Endothelial cell of umbilical vein (primary cell): Measurements from ENCODE around the gene POLR3A. TPM values are rescaled to one million over a fixed set of nuclear protein-coding genes. Genes with fewer than 3 reads are reported as not detected.

ENCODE experiments used
- BruUV-seq: library from RNA; stranded (reverse); fragments of 400-500 nt; replicated peaks from 2 replicates; lab custom pipeline; 2021; lab: Mats Ljungman, UMichigan
- CTCF ChIA-PET: fragments of 300-600, 350-600 bp; sonication (Branson Sonifier 250); formaldehyde crosslinking; loops from one replicate; lab custom pipeline; 2021; ENCODE audit warnings: antibody characterized with exemption, inconsistent platforms; lab: Charles Lee
- POLR2A ChIA-PET: fragments of 300-600, 350-600 bp; sonication (Branson Sonifier 250); formaldehyde crosslinking; loops from one replicate; lab custom pipeline; 2021; ENCODE audit warnings: antibody characterized with exemption, inconsistent platforms; lab: Charles Lee
- DNase-seq: peaks from one replicate; pipeline ENCODE4 v3.0.0-alpha.2; 2011; ENCODE audit warnings: low read depth, low spot score
- FAIRE-seq: peaks from 2 replicates; lab custom pipeline; 2011; peaks lifted over from hg19 to GRCh38; lab: Jason Lieb, UNC
- H2AFZ ChIP-seq: 2 replicates; pipeline ENCODE4 v1.6.0; 2012; ENCODE audit warnings: low read depth, low read length, control low read depth, inconsistent platforms
- H3K27ac ChIP-seq: 2 replicates; pipeline ENCODE4 v1.5.1; 2011; ENCODE audit warnings: low read depth, mild to moderate bottlenecking, control low read depth, low read length, moderate library complexity; ENCODE audit not compliant: insufficient read depth
- H3K27me3 ChIP-seq, 2 experiments: 2 replicates each; pipeline versions ENCODE4 v1.6.0 to v1.6.1; 2011; ENCODE audit warnings: low read length in 2 of 2, mixed read lengths in 1 of 2; ENCODE audit not compliant: control insufficient read depth in 2 of 2, insufficient read depth in 2 of 2
- H3K36me3 ChIP-seq, 2 experiments: 2 replicates in 1 of 2; 3 replicates in 1 of 2; pipeline ENCODE4 v1.5.1; 2011; ENCODE audit warnings: low read length in 2 of 2, mild to moderate bottlenecking in 1 of 2, moderate library complexity in 1 of 2; ENCODE audit not compliant: control insufficient read depth in 2 of 2, insufficient read depth in 2 of 2; ENCODE audit errors: extremely low read depth in 1 of 2
- H3K4me1 ChIP-seq: 3 replicates; pipeline ENCODE4 v1.5.1; 2011; ENCODE audit warnings: mild to moderate bottlenecking, low read length; ENCODE audit not compliant: control insufficient read depth, insufficient read depth; ENCODE audit errors: extremely low read depth
- H3K4me2 ChIP-seq: 2 replicates; pipeline ENCODE4 v1.6.1; 2011; ENCODE audit warnings: low read length, control low read depth, mixed read lengths; ENCODE audit not compliant: insufficient read depth
- H3K4me3 ChIP-seq, 3 experiments: fragments of 200-600 bp in 1 of 3; sonication (generic), shearing (Covaris generic) in 1 of 3; replicated peaks in 1 of 3; 2 replicates each; pipeline ENCODE4 v1.5.1; 2011 to 2016; ENCODE audit warnings: control low read depth in 3 of 3, low read length in 3 of 3, mild to moderate bottlenecking in 2 of 3, inconsistent platforms in 1 of 3, low read depth in 1 of 3, moderate library complexity in 1 of 3; ENCODE audit not compliant: insufficient read depth in 1 of 3
- H3K79me2 ChIP-seq: 2 replicates; pipeline ENCODE4 v1.6.0; 2012; ENCODE audit warnings: low read length, inconsistent platforms; ENCODE audit not compliant: control insufficient read depth, insufficient read depth
- H3K9ac ChIP-seq: replicated peaks from 2 replicates; pipeline ENCODE3; 2011; ENCODE audit warnings: low read length, control low read depth; ENCODE audit not compliant: insufficient read depth; ENCODE audit errors: extremely low read depth
- H3K9me1 ChIP-seq: replicated peaks from 3 replicates; pipeline ENCODE4 v1.6.0; 2011; ENCODE audit warnings: mild to moderate bottlenecking, low read length; ENCODE audit not compliant: control insufficient read depth, insufficient read depth; ENCODE audit errors: extremely low read depth
- H3K9me3 ChIP-seq: replicated peaks from 2 replicates; pipeline ENCODE4 v1.5.1; 2012; ENCODE audit warnings: low read length, inconsistent platforms; ENCODE audit not compliant: control insufficient read depth, insufficient read depth
- H4K20me1 ChIP-seq: replicated peaks from 2 replicates; pipeline ENCODE3; 2011; ENCODE audit warnings: mild to moderate bottlenecking, low read length; ENCODE audit not compliant: control insufficient read depth, insufficient read depth; ENCODE audit errors: extremely low read depth
- EZH2 ChIP-seq: IDR thresholded peaks from 2 replicates; pipeline ENCODE4 v1.6.1; 2012; ENCODE audit warnings: borderline replicate concordance, low read depth, mild to moderate bottlenecking, moderate library complexity, low read length, inconsistent platforms; ENCODE audit not compliant: severe bottlenecking
- FOS ChIP-seq: IDR thresholded peaks from 2 replicates; pipeline ENCODE4 v1.6.1; 2011; ENCODE audit warnings: mild to moderate bottlenecking, low read length, moderate library complexity, borderline replicate concordance; ENCODE audit not compliant: insufficient read depth
- GATA2 ChIP-seq: IDR thresholded peaks from 2 replicates; pipeline ENCODE4 v1.7.0; 2011; ENCODE audit warnings: low read depth, mild to moderate bottlenecking, moderate library complexity, mixed read lengths, low read length; ENCODE audit not compliant: insufficient read length, insufficient read depth
- JUN ChIP-seq: IDR thresholded peaks from 2 replicates; pipeline ENCODE4 v1.6.1; 2011; ENCODE audit warnings: borderline replicate concordance, low read depth; ENCODE audit not compliant: insufficient read length, insufficient read depth
- MAX ChIP-seq: IDR thresholded peaks from 2 replicates; pipeline ENCODE4 v1.6.1; 2011; ENCODE audit not compliant: insufficient read depth, insufficient read length
- POLR2A ChIP-seq: IDR thresholded peaks from 2 replicates; pipeline ENCODE4 v1.6.1; 2012; ENCODE audit warnings: low read depth, mild to moderate bottlenecking, control low read depth, low read length
- POLR2AphosphoS5 ChIP-seq: IDR thresholded peaks from 2 replicates; pipeline ENCODE4 v1.6.1; 2012; ENCODE audit warnings: low read depth, mild to moderate bottlenecking, control low read depth, low read length, moderate library complexity; ENCODE audit not compliant: insufficient read depth
- dilution Hi-C: fragments of 300-500 bp; cut with MboI; formaldehyde crosslinking; loops from one replicate; pipeline ENCODE4 v1.15.0; 2019; ENCODE audit warnings: low sequenced_read_pairs; ENCODE audit not compliant: extremely low pct_ligation_motif_present
- intact Hi-C: fragments of 100-400 bp; cut with micrococcal nuclease; formaldehyde crosslinking; loops from one replicate; pipeline ENCODE4 v1.10.0; 2022
- polyA plus RNA-seq, 4 experiments: library from polyadenylated mRNA; depleted of rRNA in 3 of 4; stranded (reverse) in 3 of 4; unstranded in 1 of 4; fragments of >200 nt; gene quantifications; 2 replicates each; pipeline versions ENCODE4 v1.2.1 to v1.2.3, GENCODE V29; 2011 to 2012; ENCODE audit warnings: missing spikeins in 1 of 4
- total RNA-seq: library from RNA; stranded (reverse); gene quantifications from 2 replicates; pipeline ENCODE4 v1.2.3, GENCODE V29; 2021

POLR3A gene
- total and polyA plus RNA-seq, 2 donors (not counting 3 experiments of a cell fraction or from before 2014, with no cell fraction given), result 9.5 to 25.3 TPM

- H3K79me2 ChIP-seq, result no peaks in the 10 kb centered on the region
- peak; percentile 86 for TF ChIP-seq JUN
- TF ChIP-seq FOS, result peak; percentile 93
- TF ChIP-seq MAX, result no peak
- TF ChIP-seq GATA2, result peak; percentile 98
- TF ChIP-seq POLR2AphosphoS5, result peak; percentile 81
- no peaks in the 10 kb centered on the region for H3K9me1 ChIP-seq
- no peaks in the 10 kb centered on the region for H3K27me3 ChIP-seq
- ChIA-PET POLR2A (no interaction called here), CTCF (interaction anchor here (0.7 to 3.3 kb wide), 11 partner anchors 10 to 272 kb away, joined by 3 to 58 read pairs (median 4); partner anchors contain the start of gene DLG5)
- H3K4me3 ChIP-seq, result no peak overlapping the region
- DNase-seq, result peak; percentile 89
- H3K4me1 ChIP-seq, result peaks cover 24% of the 10 kb centered on the region
- BruUV-seq, result no TSS peak
- dilution Hi-C loops (no loop called here), intact Hi-C loops (loop anchor here (1.0 to 2.0 kb wide), 2 partner anchors 57 to 137 kb away; partner anchors contain the start of gene DLG5)
- peak; percentile 98 for FAIRE-seq
- H3K36me3 ChIP-seq, result peaks cover 30 to 48% of the 10 kb centered on the region in 2 experiments
- peaks cover 6% of the 10 kb centered on the region for H4K20me1 ChIP-seq
- H3K9me3 ChIP-seq, result no peaks in the 10 kb centered on the region
- H3K27ac ChIP-seq, result no peak overlapping the region
- H3K9ac ChIP-seq, result no peak overlapping the region
- peak overlapping the region; percentile 5 for H3K4me2 ChIP-seq
- no peak overlapping the region for H2AFZ ChIP-seq
Observed at GRCh38 chr10:77983384-77984341, 45.7 kb downstream of the POLR3A start.

GRCh38 chr10:77981281-77981680, 48.0 kb downstream of the POLR3A start:
- intact Hi-C loops, result no loop called here
- FAIRE-seq (no peak), DNase-seq (no peak)
- H3K27me3 ChIP-seq, result no peaks in the 10 kb centered on the region
- no peak overlapping the region for H3K27ac ChIP-seq
- BruUV-seq, result no TSS peak
- no peak overlapping the region for H2AFZ ChIP-seq
- TF ChIP-seq GATA2 (no peak), MAX (no peak), POLR2A (no peak), POLR2AphosphoS5 (no peak), EZH2 (no peak)
- no peaks in the 10 kb centered on the region for H3K79me2 ChIP-seq
- ChIA-PET POLR2A (no interaction called here), CTCF (interaction anchor here (0.8 kb wide), 1 partner anchor 135 kb away, joined by 3 read pairs; no protein-coding TSS in a partner anchor)
- H3K36me3 ChIP-seq, result peaks cover 39 to 48% of the 10 kb centered on the region in 2 experiments
- H3K9me1 ChIP-seq, result no peaks in the 10 kb centered on the region
- dilution Hi-C loops, result no loop called here
- H3K4me1 ChIP-seq, result peaks cover 24% of the 10 kb centered on the region
- peaks cover 6% of the 10 kb centered on the region for H4K20me1 ChIP-seq
- H3K4me2 ChIP-seq, result no peak overlapping the region
- no peak overlapping the region for H3K9ac ChIP-seq
- no peak overlapping the region for H3K4me3 ChIP-seq
- no peaks in the 10 kb centered on the region for H3K9me3 ChIP-seq
